ENCODE measurements around the gene DKK3. TPM values are rescaled to one million over a fixed set of nuclear protein-coding genes. Genes with fewer than 3 reads are reported as not detected.

The DKK3 gene
- total RNA-seq, 1 donor from 2014 or later, result 8.9 TPM

DNA sequence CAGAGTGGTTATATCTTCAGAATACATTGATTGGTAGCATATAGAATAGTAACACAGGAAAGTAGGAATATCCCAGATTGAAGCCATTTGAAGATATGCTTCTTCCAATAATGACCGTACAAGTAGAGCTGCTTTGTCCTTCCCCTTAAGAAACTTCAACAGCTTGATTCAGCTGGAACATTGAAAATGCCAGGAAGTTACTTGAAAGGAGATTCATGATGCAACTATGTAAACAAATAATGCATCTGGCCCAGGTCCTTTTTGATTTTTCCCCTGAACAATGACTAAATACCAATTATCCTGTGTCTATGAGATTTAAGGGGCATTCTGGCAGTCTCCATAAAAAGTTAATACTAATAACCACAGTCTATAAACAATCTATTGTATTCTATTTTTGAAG, 3.0 kb downstream of the DKK3 start:
- DNase-seq (ENCODE audit: low spot score), result no peak

DNA sequence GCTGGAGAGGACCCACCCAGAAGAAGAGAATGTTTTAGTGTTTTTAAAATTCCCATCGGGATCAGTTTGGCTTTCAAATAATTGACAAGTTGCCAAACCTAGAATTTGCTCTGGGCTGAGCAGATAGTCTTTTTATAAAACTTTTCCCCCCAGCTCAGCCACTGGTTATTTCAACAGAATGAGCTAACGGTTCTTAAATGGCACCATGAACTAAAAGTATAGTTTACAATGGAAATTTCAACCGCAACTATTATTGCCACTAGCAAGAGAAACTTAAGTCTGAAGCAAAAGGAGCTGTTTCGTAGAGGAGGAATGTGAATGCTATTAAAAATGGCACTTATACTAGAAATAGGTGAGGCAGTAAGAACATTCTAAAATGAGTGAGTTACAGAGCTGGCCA, 3.4 kb downstream of the DKK3 start:
- no peak for DNase-seq (ENCODE audit: low spot score)

GRCh38 chr11:12003815-12004214, 4.6 kb downstream of the DKK3 start:
- DNase-seq (ENCODE audit: low spot score), result no peak

- DNase-seq (ENCODE audit: low spot score), result no peak
Measured at GRCh38 chr11:12003336-12003735, 5.1 kb downstream of the DKK3 start.

DNA sequence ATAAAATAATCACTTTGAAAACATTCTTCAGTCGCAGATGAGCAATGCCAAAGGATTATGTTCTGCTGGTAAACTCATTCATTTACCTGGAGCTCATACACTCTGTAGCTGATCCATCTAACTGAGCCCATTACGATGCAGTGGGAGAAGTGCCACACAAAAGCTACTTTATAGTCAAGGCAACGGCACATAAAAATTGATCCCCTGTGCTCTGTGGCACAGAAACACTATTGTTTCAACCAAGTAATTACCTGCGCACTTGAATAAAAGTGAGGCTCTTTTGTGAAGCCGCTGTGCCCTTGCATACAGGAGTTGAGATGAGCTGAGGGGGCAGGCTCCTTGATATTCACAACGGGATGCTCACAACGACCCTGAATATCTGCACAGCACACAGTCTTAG, 7.2 kb downstream of the DKK3 start:
- no peak for DNase-seq (ENCODE audit: low spot score)

- DNase-seq (ENCODE audit: low spot score), result no peak
Measured at GRCh38 chr11:11998091-11998781, 10.2 kb downstream of the DKK3 start.

DNA sequence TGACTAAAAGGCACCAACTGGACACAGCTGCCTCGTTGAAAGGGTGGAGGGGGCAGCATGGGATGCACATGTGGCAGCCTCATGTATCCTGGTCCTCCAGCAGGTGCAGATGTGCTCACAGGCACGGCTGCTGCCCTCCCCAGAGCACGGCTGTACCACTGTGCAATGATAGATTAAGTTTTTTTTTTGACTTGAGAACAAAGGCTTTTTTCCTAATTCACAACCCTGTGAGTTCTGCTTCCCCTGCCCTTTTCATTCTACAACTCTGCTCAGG, 11.4 kb downstream of the DKK3 start:
- DNase-seq (ENCODE audit: low spot score), result no peak

DNA sequence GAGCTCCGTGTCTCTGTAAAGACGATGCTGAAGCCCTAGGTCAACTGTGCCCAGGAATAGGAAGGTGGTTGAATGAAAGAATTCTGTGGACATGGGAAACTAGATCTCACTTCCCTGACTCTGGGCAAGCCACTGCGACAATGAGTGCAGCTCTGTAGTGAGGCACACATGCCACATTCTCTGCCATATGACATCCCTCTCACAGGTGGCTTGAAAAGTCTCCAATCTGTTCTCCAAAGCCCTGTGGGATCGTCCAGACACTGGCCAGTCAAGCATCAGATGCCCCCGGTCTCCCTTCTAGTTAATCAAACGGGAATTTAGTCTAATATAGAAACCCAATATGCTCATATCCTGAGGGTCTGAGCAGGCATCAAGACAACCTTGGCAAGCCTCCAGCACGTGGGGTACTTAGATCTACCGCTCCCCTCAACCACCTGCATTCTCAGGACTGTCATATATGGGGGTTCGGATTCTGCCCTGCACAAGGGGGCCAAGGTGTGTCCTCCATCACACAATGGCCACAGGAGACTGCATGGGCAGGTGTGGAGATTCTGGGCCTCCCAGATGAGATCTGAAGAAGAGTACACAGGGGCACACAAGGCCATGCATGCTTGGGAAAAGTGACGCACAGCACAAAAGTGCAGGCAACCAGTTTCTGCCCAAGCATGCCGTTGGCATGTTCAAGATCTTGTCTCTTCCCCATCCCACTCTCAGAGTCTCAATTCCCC, 11.9 kb downstream of the DKK3 start:
- no peak for DNase-seq (ENCODE audit: low spot score)

- DNase-seq (ENCODE audit: low spot score), result no peak
Measured at GRCh38 chr11:11995601-11996000, 12.8 kb downstream of the DKK3 start.

DNA sequence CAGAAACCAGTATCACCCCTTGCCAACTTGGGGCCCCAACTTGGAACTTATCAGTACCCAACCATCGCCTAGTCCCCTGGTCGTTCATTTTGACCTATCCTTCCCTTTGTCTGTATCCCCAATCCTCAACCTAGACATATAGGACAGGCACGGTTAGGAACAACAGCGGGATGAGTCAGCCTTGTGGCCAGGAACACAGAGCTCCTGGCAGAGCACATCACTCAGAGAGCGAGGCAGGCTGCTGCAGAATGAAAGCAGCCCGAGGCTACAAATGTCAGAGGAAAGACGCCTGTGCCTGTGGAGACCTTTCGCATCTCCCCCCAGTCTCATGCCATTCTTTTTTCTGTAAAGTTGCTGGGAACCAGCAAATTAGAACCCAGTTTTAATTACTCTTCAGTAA, 14.6 kb downstream of the DKK3 start:
- DNase-seq (ENCODE audit: low spot score), result no peak

DNA sequence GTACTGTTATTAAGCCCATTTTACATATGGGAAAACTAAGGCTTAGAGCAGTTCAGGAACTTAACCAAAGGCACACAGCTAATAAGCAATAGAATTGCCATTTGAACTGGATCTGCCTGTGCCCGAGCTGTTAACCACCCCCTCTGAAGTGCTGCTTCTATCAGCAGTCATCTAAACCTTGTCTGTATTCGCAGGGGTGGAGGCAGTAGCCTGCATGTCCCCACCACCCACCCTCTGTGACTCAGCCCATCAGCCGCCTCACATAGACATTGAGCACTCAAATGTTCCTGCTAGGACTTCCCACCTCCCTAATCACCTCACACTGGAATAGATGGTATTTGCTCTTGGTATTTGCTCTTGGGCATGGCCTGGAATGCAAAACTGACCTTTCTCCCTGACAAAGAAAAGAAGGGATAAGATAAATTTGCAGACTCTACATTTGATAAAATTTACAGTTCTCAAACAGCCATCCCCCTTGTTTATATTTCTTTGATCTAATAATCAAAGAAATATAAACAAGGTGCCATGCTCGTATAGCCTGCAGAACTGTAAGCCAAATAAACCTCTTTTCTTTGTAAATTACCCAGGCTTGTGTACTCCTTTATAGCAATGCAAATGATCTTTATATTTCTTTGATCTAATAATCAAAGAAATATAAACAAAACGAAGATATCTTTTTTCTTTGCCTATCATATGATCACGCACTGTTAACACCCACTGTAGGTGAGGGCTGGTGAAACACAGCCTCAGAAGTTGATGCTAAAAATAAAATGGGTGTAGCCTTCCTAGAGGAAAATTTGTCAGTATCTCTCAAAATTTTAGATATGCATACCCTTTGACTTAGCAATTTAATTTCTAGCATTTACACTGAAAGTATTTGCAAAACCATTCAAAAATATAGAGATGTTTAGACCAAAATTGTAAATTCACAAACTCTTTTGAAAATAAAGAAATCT, 15.9 kb downstream of the DKK3 start:
- DNase-seq (ENCODE audit: low spot score), result no peak

DNA sequence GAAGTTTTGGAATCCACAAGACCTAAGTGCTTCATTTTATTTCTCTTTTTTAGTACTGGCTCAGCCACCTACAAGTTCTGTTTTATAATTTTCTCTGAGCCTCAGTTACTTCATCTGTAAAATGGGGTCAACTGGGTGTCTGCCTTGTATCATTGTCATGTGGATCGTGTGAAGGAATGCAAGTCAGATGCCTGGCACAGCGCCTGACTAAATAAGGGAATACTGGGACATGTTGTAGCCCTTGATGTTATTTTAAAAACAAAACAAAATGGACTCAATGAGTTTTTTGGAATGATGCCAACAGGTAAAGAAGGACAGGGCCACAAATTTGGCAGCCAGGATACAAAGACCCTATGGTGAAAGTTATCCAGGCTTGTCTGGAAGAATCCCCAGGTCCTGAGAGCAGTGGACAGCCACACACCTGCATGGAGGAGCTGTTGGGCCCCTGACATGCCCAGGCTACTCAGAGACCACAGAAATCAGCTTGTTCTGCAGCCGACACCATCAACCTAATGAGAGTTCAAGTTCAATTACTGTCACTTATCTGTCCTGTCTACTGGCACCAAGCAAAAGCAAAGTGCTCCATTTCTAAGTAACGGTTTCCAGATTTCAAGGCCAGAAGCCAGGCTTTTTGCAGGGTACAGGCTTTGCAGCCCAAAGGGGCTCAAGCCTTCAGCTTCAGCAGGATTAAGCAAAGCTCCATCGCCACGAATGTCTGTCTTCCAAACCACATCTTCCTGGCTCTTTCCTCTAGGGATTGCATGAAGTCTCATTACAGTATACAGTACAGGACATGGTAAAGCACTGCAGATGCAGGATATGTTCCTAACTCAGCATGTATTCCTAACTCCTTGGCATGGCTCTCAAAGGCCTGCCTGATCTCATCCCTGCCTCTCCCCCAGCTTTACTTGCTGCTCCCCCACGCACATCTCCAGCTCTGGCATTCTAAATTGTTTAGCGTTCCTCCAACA, 18.4 kb downstream of the DKK3 start:
- peak; percentile 55 for DNase-seq (ENCODE audit: low spot score)

GRCh38 chr11:11988681-11989261, 19.7 kb downstream of the DKK3 start:
- peak; percentile 26 for DNase-seq (ENCODE audit: low spot score)

- peak; percentile 71 for DNase-seq (ENCODE audit: low spot score)
Measured at GRCh38 chr11:11988099-11988651, 20.3 kb downstream of the DKK3 start.

- peak; percentile 33 for DNase-seq (ENCODE audit: low spot score)
Measured at GRCh38 chr11:11987503-11988022, 20.9 kb downstream of the DKK3 start.

GRCh38 chr11:11985954-11986949, 22.2 kb downstream of the DKK3 start:
- peak; percentile 43 for DNase-seq (ENCODE audit: low spot score)

DNA sequence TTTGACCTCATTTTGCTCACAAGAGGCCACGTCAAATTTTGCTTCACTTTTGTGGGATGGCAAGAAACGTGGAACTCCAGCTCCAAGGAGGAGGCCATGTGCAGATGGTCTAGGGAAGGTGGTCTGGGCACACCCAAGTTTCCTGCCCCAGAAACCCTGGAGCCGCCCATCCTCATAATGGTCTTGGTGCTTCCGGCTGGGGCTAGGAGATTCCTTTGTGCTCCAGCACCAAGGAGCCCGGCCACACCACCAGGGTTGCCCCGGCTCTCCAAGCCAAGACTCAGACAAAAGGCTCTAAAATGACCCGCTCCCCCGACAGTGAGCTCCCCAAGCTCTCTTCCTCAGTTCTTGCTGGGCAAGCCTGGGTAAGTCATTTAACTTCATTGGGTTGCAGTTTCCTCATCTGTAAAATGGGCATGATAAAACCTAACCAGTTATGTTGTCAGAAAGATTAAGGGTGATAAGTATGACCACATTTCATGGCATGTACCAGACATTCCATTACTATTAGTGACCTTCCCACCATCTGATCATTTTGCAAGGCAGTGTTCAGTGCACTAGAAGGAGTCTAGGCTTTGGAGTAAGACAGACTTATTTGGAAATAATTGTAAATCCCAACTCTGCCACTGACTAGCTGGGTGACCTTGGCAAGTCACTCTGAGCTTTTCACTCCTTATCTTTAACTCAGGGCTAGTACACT, 23.3 kb downstream of the DKK3 start:
- DNase-seq (ENCODE audit: low spot score), result peak; percentile 67

DNA sequence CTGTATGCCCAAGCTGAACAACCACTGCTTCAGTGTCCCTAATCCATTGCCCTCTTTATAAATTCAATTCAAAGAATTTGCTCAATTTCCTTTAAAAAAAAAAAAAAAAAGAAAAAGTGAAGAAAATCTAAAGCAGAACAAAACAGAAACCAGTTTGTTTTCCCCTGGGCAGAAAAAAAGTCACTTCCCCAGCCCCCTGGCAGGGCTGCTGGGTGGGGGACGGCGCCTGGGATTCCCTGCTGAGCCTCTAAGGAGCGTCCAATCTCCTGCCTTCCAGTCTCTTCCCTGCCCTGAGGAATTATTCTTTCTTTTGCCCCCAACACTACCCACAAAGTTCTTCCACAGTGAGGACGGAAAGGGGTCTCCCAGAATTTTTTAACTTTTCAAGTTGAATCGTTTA, 23.9 kb downstream of the DKK3 start:
- DNase-seq (ENCODE audit: low spot score), result peak; percentile 45

Data from mesenteric fat pad (tissue), 1 donor.